Glomerular endothelial cell (primary cell): ENCODE measurements around the gene CFAP53. TPM values are rescaled to one million over a fixed set of nuclear protein-coding genes. Genes with fewer than 3 reads are reported as not detected.

Experiments
- DNase-seq: peaks from one replicate; pipeline ENCODE4 v3.0.0-alpha.2; 2011; ENCODE audit warnings: low read depth, low spot score; ENCODE audit errors: extremely low read depth
- total RNA-seq: library from RNA; depleted of rRNA; stranded (reverse); fragments of >200 nt; gene quantifications from 2 replicates; pipeline ENCODE4 v1.2.3, GENCODE V29; 2015

Gene CFAP53
- total RNA-seq, 1 donor from 2014 or later = 0.18 TPM

GRCh38 chr18:50195689-50196088 lies 70.6 kb downstream of the CFAP53 start:
- DNase-seq = no peak

GRCh38 chr18:50194631-50195532 lies 71.4 kb downstream of the CFAP53 start, which contains the start of gene MYO5B:
MYO5B (minus strand) TSS chr18:50195147; CDS start chr18:50194793, 354 bp downstream.
- no peak for DNase-seq

GRCh38 chr18:50193796-50194630 lies 72.3 kb downstream of the CFAP53 start:
- DNase-seq = no peak

- DNase-seq = no peak
Observed at GRCh38 chr18:50192995-50193795, 73.1 kb downstream of the CFAP53 start.

- DNase-seq = no peak
Observed at GRCh38 chr18:50190926-50191325, 75.4 kb downstream of the CFAP53 start.

- DNase-seq = no peak
Observed at GRCh38 chr18:50190236-50190635, 76.1 kb downstream of the CFAP53 start.

GRCh38 chr18:50189160-50189559 lies 77.1 kb downstream of the CFAP53 start:
- no peak for DNase-seq

- no peak for DNase-seq
Observed at GRCh38 chr18:50188652-50189051, 77.6 kb downstream of the CFAP53 start.

- no peak for DNase-seq
Observed at GRCh38 chr18:50187659-50188058, 78.6 kb downstream of the CFAP53 start.

- DNase-seq = no peak
Observed at GRCh38 chr18:50186385-50186784, 79.9 kb downstream of the CFAP53 start.

- DNase-seq = no peak
Observed at GRCh38 chr18:50183556-50183955, 82.7 kb downstream of the CFAP53 start.

- DNase-seq = no peak
Observed at GRCh38 chr18:50182511-50182910, 83.8 kb downstream of the CFAP53 start.

- DNase-seq = no peak
Observed at GRCh38 chr18:50181590-50181989, 84.7 kb downstream of the CFAP53 start.

- no peak for DNase-seq
Observed at GRCh38 chr18:50179465-50179864, 86.8 kb downstream of the CFAP53 start.

GRCh38 chr18:50177294-50177992 lies 88.9 kb downstream of the CFAP53 start:
- DNase-seq = no peak

Other genes with a start within 250 kb of the CFAP53 start
- gene MYO5B, start 71.3 kb downstream of the CFAP53 start, total RNA-seq = 1.8 and 11.2 TPM in 2 replicates
- 55.2 and 65.3 TPM in 2 replicates for gene MBD1, start 15.0 kb upstream of the CFAP53 start, total RNA-seq
- 38.8 and 48.4 TPM in 2 replicates for gene CXXC1, start 21.2 kb upstream of the CFAP53 start, total RNA-seq
- 1.7 and 9.8 TPM in 2 replicates for gene SKA1, start 108.6 kb upstream of the CFAP53 start, total RNA-seq